GM23338 (cell line): ENCODE data around the gene ARHGEF1.

Experiments used
- CREB1 ChIP-seq: fragments of 250-450 bp; sonication (Bioruptor Pico); IDR thresholded peaks from 2 replicates; pipeline ENCODE4 v1.5.0; 2020; ENCODE audit warnings: low read depth, mild to moderate bottlenecking, moderate library complexity
- CTCF ChIP-seq, 2 experiments: fragments of 200-600 bp in 1 of 2; sonication (generic) in 1 of 2; conservative IDR thresholded peaks; 2 replicates each; pipeline versions ENCODE4 v1.5.1 to v1.6.1; 2016 to 2017; ENCODE audit warnings: antibody characterized with exemption in 2 of 2, low read depth in 2 of 2, mild to moderate bottlenecking in 2 of 2, moderate library complexity in 1 of 2
- POLR2AphosphoS5 ChIP-seq: IDR thresholded peaks from 2 replicates; pipeline ENCODE4 v1.6.1; 2016; ENCODE audit warnings: antibody characterized with exemption, low read depth

GRCh38 chr19:41876847-41877832 lies 5.8 kb upstream of the ARHGEF1 start, which contains the start of gene CD79A:
- no peak for TF ChIP-seq POLR2AphosphoS5
- no peak for TF ChIP-seq CREB1 (CRISPR knock-in tag)
- no peak for TF ChIP-seq CTCF (conservative IDR thresholded peaks at IDR 0.05; ENCODE audit: low read depth in 2 of 2)
